ENCODE data around the gene COPG2.
"Not testable (repeated sequence)": the region's sequence is repeated elsewhere in the genome, so short reads cannot be mapped to it uniquely, and the experiment has no call there.

The COPG2 gene

DNA sequence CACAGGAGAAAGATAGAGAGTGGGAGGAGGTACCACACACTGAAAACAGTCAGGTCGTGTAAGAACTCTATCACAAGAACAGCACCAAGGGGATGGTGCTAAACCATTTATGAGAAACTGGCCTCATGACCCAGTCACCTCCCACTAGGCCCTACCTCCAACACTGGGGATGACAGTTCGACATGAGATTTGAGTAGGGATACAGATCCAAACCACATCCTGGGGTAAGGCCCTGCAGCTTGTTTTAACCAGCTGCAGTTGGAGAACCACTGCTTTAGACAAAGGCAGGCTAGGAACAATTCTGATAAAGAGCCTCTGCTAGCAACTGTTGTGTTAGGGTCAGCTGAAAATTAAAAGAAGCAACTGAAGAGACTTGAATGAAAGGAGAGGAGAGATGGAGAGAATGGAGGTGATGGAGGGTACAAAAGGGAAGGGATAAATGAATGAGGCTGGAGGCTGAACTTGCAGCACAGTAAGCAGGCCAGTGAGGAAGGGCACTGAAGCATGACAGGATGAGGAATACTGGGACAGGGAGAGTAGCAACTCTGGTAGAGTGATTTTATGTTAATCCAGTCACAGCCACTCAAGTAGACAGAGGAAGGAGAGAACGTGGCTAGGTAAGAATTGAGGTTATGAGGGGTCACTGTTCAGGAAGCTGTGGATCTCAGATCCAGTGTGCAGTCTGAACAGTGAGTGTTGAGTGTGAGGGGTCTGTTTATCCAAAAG lies 153.1 kb downstream of the COPG2 start:
- DNase-seq (ENCODE audit: low spot score): no peak
- Histone ChIP-seq H3K4me3 (ENCODE audit: severe bottlenecking) (no peak overlapping the region), H3K27me3 (ENCODE audit: insufficient read depth, poor library complexity, severe bottlenecking) (no peaks in the 10 kb centered on the region), H3K4me1 (ENCODE audit: insufficient read depth, poor library complexity, severe bottlenecking) (no peaks in the 10 kb centered on the region), H3K36me3 (ENCODE audit: low read depth) (no peaks in the 10 kb centered on the region), H3K27ac (ENCODE audit: poor library complexity, severe bottlenecking) (no peak overlapping the region), H3K9me3 (ENCODE audit: severe bottlenecking) (no peaks in the 10 kb centered on the region)
- ATAC-seq (ENCODE audit: low read depth): no peak
- TF ChIP-seq, protein P1, sequence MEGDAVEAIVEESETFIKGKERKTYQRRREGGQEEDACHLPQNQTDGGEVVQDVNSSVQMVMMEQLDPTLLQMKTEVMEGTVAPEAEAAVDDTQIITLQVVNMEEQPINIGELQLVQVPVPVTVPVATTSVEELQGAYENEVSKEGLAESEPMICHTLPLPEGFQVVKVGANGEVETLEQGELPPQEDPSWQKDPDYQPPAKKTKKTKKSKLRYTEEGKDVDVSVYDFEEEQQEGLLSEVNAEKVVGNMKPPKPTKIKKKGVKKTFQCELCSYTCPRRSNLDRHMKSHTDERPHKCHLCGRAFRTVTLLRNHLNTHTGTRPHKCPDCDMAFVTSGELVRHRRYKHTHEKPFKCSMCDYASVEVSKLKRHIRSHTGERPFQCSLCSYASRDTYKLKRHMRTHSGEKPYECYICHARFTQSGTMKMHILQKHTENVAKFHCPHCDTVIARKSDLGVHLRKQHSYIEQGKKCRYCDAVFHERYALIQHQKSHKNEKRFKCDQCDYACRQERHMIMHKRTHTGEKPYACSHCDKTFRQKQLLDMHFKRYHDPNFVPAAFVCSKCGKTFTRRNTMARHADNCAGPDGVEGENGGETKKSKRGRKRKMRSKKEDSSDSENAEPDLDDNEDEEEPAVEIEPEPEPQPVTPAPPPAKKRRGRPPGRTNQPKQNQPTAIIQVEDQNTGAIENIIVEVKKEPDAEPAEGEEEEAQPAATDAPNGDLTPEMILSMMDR (IDR thresholded peaks at IDR 0.05; ENCODE audit: poor library complexity, severe bottlenecking): no peak

DNA sequence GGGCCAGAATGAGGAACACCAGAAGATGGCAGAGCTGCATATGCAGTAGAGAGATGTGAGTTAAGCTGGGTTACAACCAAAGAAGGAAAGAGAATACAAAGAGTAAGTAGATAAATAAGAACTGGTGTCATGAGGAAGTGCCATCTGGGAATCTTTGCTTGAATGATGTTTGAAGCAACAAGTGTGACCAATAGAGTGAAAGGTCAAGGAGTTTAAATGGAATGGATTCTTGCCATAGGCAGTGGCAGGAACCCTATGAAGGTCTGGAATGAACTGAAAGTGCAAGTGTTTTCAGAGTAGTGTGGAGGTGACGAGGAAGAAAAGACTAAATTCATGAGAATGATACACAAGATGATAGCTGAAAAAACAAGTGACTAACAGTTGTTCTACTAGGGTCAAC lies 155.1 kb downstream of the COPG2 start:
- Histone ChIP-seq H3K4me3 (ENCODE audit: severe bottlenecking) (no peak overlapping the region), H3K9me3 (ENCODE audit: severe bottlenecking) (no peaks in the 10 kb centered on the region), H3K36me3 (ENCODE audit: low read depth) (peaks cover 6% of the 10 kb centered on the region; the same call in 1 of the 2 replicates), H3K27me3 (ENCODE audit: insufficient read depth, poor library complexity, severe bottlenecking) (no peaks in the 10 kb centered on the region), H3K4me1 (ENCODE audit: insufficient read depth, poor library complexity, severe bottlenecking) (no peaks in the 10 kb centered on the region), H3K27ac (ENCODE audit: poor library complexity, severe bottlenecking) (no peak overlapping the region)
- no peak for DNase-seq (ENCODE audit: low spot score)
- no peak for ATAC-seq (ENCODE audit: low read depth)
- TF ChIP-seq, protein P1 (IDR thresholded peaks at IDR 0.05; ENCODE audit: poor library complexity, severe bottlenecking): no peak

GRCh38 chr7:130512038-130512437 lies 156.5 kb downstream of the COPG2 start:
- not testable (repeated sequence) for H3K27ac ChIP-seq (ENCODE audit: poor library complexity, severe bottlenecking); H3K9me3 ChIP-seq (ENCODE audit: severe bottlenecking); DNase-seq (ENCODE audit: low spot score); ATAC-seq (ENCODE audit: low read depth); H3K4me3 ChIP-seq (ENCODE audit: severe bottlenecking); H3K4me1 ChIP-seq (ENCODE audit: insufficient read depth, poor library complexity, severe bottlenecking); H3K27me3 ChIP-seq (ENCODE audit: insufficient read depth, poor library complexity, severe bottlenecking)
- peaks cover 13% of the 10 kb centered on the region for H3K36me3 ChIP-seq (ENCODE audit: low read depth)

DNA sequence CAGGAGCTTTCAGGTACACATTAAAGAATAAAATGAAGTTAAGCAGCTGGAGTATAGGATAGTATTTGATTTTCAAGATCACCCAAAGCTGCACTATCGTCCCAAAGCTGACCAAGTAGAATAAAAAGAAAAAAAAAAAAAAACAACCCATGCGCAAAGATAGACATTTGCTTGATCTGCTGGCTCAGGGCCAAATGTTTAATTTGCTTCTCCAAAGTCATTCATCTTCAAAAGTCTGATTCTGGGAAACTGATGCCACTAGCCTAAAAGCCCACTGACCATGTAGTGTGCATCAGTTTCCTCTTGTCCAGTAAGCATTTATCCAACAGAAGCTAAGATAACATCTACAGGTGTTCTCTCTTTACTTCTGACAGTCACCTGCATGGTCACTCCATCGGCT lies 162.2 kb downstream of the COPG2 start:
- TF ChIP-seq, protein P1 (IDR thresholded peaks at IDR 0.05; ENCODE audit: poor library complexity, severe bottlenecking): no peak
- Histone ChIP-seq H3K4me3 (ENCODE audit: severe bottlenecking) (no peak overlapping the region), H3K9me3 (ENCODE audit: severe bottlenecking) (no peaks in the 10 kb centered on the region), H3K27ac (ENCODE audit: poor library complexity, severe bottlenecking) (no peak overlapping the region), H3K4me1 (ENCODE audit: insufficient read depth, poor library complexity, severe bottlenecking) (no peaks in the 10 kb centered on the region), H3K27me3 (ENCODE audit: insufficient read depth, poor library complexity, severe bottlenecking) (no peaks in the 10 kb centered on the region), H3K36me3 (ENCODE audit: low read depth) (peaks cover 41% of the 10 kb centered on the region)
- ATAC-seq (ENCODE audit: low read depth) (no peak), DNase-seq (ENCODE audit: low spot score) (no peak)

DNA sequence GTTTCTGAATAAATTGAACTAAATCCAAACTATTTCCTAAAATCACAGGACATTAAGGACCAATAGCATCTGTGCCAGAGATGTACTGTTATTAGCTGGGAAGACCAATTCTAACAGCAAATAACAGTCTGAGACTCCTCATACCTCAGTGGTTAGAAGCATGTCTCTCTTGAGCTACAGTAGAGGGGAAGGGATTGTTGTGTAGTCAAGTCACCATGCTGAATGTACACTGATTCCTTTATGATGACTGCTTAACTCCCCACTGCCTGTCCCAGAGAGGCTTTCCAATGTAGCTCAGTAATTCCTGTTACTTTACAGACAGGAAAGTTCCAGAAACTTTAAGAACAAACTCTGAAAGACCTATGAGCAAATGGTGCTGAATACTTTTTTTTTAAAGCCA lies 162.8 kb downstream of the COPG2 start:
- Histone ChIP-seq H3K4me1 (ENCODE audit: insufficient read depth, poor library complexity, severe bottlenecking) (no peaks in the 10 kb centered on the region), H3K4me3 (ENCODE audit: severe bottlenecking) (no peak overlapping the region), H3K27ac (ENCODE audit: poor library complexity, severe bottlenecking) (no peak overlapping the region), H3K36me3 (ENCODE audit: low read depth) (peaks cover 45% of the 10 kb centered on the region), H3K27me3 (ENCODE audit: insufficient read depth, poor library complexity, severe bottlenecking) (no peaks in the 10 kb centered on the region), H3K9me3 (ENCODE audit: severe bottlenecking) (no peaks in the 10 kb centered on the region)
- DNase-seq (ENCODE audit: low spot score): no peak
- ATAC-seq (ENCODE audit: low read depth): no peak
- TF ChIP-seq, protein P1 (IDR thresholded peaks at IDR 0.05; ENCODE audit: poor library complexity, severe bottlenecking): no peak

Measured in RWPE2 (cell line).